Cardiac fibroblast (primary cell): ENCODE measurements around the gene HERC4.

Source experiments
- DNase-seq, 2 donors: peaks; one replicate each; pipeline versions ENCODE4 v3.0.0 to v3.0.0-alpha.2; 2010; ENCODE audit warnings: low read depth in 2 of 2
- H3K4me3 ChIP-seq, 2 donors: replicated peaks in 1 of 2; 1 replicate in 1 of 2; 2 replicates in 1 of 2; pipeline ENCODE4 v1.5.1; 2011; ENCODE audit warnings: low read depth in 2 of 2, low read length in 2 of 2, mild to moderate bottlenecking in 2 of 2, moderate library complexity in 1 of 2
- CTCF ChIP-seq: IDR thresholded peaks from one replicate; pipeline ENCODE4 v1.5.1; 2011; ENCODE audit warnings: low read depth, mild to moderate bottlenecking, low read length, inconsistent platforms

Gene HERC4

GRCh38 chr10:68074775-68075549 lies at the start of gene HERC4:
HERC4 (minus strand) TSS chr10:68075283; CDS start chr10:68073108, 2,175 bp downstream.
- TF ChIP-seq CTCF, result no peak
- peak; percentile 94 to 97 for DNase-seq
- H3K4me3 ChIP-seq, result peak within 1 kb of the TSS; percentile 97 to 99

- no peak overlapping the region for H3K4me3 ChIP-seq
- DNase-seq, result no peak
- TF ChIP-seq CTCF, result no peak
Measured at GRCh38 chr10:68124718-68125117, 49.6 kb upstream of the HERC4 start.

GRCh38 chr10:68121852-68122251 lies 46.8 kb upstream of the HERC4 start:
- peak in 1 of 2 donors; percentile 10 for DNase-seq
- no peak for TF ChIP-seq CTCF
- H3K4me3 ChIP-seq, result no peak overlapping the region

GRCh38 chr10:68121020-68121743 lies 46.1 kb upstream of the HERC4 start:
- no peak for DNase-seq
- H3K4me3 ChIP-seq, result no peak overlapping the region
- no peak for TF ChIP-seq CTCF

GRCh38 chr10:68118657-68119056 lies 43.6 kb upstream of the HERC4 start:
- DNase-seq, result no peak
- no peak overlapping the region for H3K4me3 ChIP-seq
- no peak for TF ChIP-seq CTCF

- DNase-seq, result no peak
- TF ChIP-seq CTCF, result no peak
- no peak overlapping the region for H3K4me3 ChIP-seq
Measured at GRCh38 chr10:68112837-68113236, 37.8 kb upstream of the HERC4 start.
